SHP77 (cell line): ENCODE data around the gene MEGF6.
A peak's percentile ranks its signal among the peaks of the same experiment; 100 is the strongest.

Source experiments
- DNase-seq, 2 experiments: peaks; one replicate each; lab custom pipeline; 2025; lab: John Stamatoyannopoulos, UW

Gene MEGF6, protein sequence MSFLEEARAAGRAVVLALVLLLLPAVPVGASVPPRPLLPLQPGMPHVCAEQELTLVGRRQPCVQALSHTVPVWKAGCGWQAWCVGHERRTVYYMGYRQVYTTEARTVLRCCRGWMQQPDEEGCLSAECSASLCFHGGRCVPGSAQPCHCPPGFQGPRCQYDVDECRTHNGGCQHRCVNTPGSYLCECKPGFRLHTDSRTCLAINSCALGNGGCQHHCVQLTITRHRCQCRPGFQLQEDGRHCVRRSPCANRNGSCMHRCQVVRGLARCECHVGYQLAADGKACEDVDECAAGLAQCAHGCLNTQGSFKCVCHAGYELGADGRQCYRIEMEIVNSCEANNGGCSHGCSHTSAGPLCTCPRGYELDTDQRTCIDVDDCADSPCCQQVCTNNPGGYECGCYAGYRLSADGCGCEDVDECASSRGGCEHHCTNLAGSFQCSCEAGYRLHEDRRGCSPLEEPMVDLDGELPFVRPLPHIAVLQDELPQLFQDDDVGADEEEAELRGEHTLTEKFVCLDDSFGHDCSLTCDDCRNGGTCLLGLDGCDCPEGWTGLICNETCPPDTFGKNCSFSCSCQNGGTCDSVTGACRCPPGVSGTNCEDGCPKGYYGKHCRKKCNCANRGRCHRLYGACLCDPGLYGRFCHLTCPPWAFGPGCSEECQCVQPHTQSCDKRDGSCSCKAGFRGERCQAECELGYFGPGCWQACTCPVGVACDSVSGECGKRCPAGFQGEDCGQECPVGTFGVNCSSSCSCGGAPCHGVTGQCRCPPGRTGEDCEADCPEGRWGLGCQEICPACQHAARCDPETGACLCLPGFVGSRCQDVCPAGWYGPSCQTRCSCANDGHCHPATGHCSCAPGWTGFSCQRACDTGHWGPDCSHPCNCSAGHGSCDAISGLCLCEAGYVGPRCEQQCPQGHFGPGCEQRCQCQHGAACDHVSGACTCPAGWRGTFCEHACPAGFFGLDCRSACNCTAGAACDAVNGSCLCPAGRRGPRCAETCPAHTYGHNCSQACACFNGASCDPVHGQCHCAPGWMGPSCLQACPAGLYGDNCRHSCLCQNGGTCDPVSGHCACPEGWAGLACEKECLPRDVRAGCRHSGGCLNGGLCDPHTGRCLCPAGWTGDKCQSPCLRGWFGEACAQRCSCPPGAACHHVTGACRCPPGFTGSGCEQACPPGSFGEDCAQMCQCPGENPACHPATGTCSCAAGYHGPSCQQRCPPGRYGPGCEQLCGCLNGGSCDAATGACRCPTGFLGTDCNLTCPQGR (N-terminal part only)

DNA sequence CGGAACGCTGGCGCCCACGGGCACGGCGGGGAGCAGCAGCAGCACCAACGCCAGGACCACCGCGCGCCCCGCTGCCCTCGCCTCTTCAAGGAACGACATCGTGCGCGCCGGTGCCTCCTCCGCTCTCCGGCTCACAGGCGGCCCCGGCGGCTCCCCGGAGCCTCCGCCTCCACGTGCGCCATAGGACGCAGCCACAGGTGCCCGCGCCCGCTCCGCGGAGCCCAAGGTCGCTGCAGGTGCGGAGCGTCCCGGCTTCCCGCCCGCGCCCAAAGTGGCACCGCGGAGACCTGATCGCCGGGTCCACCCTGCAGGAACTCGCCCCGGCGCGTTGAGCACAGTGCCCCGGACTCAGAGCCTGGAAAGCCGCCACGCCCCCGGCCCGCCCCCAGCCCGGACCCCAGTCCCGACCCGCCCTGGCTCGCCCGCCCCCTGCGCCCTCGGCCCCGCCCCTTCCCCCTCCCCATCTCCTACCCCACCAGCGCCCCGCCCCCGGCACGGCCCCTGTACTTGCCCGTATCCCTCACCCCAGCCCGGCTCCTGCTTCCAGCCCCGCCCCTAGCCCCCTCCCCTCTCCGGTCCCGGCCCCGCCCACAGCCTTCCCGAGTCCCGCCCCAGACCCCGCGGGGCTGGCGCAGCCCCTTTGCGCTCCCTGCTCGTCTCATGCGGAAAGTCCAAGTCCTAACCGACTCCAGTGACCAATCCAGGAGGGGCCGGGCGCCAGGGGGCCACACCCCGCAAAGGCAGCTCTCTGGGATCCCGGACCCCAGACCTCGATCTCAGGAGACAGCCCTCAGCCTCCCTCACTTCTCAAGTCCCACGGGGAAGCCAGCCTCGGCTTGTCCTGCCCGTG, at the start of gene MEGF6:
Gene MEGF6 (minus strand): TSS at position 339 of the 850 bp plus-strand sequence. CDS start 240 bp downstream, at position 99.
- no peak for DNase-seq

DNA sequence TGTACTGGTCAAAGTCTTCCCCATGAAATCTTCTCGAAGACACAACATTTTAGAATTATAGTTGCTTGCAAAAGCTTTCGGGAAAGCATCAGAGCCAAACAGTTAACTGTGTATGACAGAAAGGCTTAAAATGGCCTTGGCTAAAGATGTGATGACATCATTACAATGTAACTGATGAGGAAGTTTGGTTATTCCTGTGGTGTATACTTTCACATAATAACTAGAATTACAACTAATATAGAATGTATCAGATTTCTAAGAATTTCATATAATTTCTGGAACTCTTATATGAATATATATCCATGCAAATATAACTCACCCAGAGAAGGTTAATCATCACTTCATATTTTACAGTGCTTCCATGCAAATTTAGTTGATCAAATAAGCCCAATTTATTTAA, 49.4 kb upstream of the MEGF6 start:
- no peak for DNase-seq

DNA sequence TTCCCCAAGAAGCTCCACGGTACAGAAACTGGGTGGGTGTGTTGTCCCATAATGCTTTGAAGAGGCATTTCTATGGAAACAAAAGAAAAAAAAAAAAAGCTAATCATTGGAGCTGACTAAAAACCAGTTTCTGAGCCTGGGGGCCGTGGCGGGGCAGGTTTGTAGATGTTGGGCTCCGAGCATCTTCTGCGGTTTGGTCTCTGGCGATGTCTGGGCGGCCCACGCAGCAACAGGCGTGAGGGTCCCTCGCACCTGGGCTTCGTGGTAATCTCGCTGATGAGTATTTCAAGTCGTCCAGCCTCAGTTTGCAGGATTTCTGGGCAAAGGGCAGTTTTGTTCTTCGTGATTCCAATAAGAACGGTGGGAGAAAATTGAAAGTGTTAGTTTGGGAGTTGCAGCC, 47.8 kb upstream of the MEGF6 start:
- no peak for DNase-seq

DNA sequence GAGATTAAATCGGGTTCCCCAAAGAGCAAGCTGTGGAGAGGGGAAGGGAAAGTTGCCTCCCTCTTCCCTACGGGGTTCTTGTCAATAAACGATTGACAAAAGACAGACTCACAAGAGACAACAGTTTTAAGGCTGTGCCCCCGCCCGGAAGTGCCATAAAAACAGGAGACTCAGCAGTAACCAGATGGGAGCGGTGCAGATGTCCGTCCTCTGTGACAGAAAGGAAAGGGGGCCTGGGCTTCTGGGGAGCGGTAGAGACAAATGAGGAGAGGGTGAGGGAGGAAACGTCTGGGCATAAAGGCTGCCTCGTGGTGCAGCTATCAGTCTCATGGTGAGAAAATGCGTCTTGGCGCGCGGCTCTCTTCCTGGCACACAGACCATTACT, 46.9 kb upstream of the MEGF6 start:
- no peak for DNase-seq

DNA sequence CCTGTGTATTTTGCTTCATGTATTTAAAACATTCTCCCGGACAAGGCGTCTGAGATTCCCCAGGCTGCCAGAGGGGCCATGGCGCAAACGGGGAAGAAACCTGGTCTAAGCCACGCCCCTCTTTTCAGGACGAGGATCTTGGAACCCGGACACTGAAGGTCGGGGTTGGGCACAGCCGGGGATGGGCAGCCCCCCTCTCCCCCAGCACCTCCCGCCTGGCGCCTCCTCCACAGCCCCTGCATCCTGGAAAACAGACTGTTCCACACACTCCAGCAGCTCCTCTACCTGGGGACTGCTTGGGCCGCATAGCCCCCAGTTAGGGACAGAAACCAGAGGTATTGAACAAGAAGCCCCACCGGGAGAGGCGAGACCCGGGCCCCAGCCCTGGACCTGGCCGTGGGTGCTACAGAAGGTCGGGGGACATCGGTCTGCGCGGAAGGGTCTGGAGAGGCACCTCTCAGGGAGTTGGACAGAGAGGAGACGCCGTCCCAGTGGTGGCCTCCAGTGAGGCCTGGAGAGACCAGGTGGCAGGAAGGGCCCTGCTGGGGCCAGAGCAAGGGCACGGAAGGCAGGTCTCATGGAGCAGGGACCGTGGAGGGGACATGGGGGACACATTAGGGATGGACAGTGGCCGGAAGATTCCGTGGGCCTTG, 46.4 kb upstream of the MEGF6 start:
- no peak for DNase-seq

DNA sequence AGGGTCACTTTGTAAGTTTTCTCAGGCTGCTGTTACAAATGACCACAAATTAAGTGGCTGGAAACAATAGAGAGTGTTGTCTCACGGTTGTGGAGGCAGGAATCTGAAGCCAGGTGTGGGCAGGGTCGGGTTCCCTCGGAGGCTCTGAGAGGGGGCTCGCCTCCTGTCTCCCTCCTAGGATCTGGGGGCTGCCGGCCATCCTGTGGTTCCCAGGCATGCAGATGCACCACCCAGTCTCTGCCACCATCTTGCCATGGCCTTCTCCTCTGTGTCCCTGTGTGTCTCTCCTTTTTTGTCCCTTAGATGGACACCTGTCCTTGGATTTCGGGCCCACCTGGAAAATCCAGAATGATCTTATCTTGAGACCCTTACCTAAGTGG, 45.8 kb upstream of the MEGF6 start:
- no peak for DNase-seq

DNA sequence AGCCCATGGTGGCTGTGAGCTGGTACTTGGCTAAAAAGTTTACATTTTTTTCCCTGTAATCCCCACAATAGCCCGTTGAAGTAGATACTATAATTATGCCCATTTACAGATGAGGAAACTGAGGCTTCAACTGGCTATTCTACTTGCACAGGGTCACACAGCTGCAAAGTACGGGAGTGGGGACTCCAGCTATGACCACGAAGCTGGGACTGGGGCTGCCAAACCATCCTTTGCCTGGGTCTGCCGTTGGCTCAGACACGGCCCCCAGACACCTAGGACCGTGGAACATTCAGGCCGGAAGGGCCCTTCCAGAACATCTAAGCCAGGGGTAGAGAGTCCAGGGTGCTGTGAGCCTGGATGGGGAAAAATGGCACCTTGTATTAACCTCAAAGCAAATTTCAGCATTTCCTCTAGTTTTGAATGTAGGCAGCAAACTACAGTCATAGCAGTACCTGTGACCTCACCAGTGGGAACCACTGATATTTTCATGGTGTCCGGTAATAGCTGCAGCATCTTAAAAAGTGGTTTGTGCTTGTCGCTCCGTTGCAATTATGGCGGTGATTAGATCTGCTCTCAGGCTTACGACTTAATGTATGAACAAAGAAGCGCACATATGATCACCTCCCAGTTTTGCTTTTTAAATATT, 45.3 kb upstream of the MEGF6 start:
- DNase-seq: no peak

DNA sequence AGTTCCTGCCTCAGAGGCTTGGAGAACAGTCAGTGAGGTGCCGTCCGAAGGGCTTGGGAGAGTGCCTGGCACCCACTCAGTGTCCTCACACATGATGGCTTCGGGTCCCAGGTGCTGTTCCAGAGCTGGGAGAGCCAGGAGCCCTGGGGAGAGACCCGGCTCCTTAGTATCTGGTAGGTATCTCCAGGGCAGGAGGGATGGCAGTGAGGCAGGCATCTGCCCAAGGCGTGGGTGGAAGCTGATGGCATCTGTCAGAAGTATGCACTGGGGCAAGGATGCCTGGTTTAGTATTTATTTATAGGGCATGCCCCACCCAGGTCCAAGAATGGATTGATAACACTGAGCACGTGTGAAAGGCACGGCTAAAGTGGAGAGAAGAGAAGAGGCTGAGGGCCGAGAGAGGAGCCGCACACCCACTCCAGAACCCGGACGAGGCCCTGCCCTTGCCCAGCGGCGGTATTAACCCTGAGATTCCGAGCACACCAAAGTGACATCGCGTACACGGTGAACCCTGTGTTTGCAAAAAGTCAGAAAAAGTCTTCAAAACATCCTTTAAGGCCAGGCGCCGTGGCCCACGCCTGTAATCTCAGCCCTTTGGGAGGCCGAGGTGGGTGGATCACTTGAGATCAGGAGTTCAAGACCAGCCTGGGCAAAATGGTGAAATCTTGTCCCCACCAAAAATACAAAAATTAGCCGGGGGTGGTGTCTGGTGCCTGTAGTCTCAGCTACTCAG, 43.4 kb upstream of the MEGF6 start:
- DNase-seq: no peak

DNA sequence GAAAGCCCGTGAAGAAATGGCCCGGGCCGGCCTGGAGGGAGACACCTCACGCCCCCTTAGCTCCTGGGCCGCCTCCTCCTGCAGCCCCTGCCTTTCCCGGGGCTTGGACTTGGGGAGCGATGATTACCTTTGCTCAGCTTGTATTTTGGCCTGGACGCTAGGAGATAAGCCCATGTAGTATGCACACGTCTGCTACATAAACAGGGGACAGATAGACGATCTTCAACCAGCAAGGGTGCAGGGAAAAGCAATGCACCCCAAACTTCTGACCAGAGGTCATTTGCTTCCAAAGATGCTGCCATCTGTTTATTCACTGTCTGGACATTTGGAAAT, 41.9 kb upstream of the MEGF6 start:
- DNase-seq: no peak

DNA sequence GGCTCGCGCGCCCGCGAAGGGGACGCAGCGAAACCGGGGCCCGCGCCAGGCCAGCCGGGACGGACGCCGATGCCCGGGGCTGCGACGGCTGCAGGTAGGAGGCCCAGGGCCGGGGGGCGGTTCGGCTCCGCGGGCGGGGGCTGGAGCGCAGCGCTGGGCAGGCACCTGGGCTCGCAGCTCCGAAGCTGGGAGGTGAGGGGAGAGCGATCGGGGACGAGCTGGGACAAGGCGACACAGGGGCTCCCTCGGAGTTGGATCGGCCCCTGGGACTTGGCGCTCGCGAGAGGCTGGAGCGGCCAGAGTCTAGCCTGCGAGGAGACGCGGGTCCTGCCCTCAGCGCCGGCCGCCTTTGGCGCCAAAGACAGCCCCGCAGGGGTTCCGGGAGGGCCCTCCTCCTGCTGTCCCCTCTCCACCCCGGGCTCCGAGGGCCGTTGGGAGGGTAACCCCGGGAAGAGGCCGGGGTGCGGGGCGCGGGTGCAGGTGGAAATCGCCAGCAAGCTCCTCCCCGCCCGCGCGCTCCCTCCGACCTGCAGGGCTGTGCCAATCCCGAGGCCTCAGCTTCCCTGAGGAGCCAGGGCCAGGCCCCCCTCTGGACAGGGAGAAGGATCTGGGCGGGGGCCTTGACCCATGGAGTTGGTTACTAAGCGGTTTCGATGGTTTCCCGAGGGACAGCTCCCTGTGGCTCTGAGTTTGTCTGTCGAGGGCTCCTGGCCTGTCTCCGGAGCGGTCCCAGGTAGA, 41.4 kb upstream of the MEGF6 start:
- peak in 1 of 2 experiments; percentile 37 for DNase-seq

DNA sequence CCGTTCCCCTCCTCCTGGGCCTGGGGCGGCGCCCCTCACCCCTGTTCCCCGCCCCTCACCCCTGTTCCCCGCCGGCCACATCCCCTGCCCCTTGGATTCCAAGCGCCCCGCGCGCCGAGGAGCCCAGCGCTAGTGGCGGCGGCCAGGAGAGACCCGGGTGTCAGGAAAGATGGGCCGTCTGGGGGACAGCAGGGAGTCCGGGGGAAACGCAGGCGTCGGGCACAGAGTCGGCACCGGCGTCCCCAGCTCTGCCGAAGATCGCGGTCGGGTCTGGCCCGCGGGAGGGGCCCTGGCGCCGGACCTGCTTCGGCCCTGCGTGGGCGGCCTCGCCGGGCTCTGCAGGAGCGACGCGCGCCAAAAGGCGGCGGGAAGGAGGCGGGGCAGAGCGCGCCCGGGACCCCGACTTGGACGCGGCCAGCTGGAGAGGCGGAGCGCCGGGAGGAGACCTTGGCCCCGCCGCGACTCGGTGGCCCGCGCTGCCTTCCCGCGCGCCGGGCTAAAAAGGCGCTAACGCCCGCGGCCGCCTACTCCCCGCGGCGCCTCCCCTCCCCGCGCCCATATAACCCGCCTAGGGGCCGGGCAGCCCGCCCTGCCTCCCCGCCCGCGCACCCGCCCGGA, 40.7 kb upstream of the MEGF6 start, which contains the start of gene TP73:
Gene TP73 (plus strand): TSS at position 587 of the 618 bp plus-strand sequence. CDS start 29,850 bp downstream, outside the sequence.
- DNase-seq: peak in 1 of 2 experiments; percentile 37

DNA sequence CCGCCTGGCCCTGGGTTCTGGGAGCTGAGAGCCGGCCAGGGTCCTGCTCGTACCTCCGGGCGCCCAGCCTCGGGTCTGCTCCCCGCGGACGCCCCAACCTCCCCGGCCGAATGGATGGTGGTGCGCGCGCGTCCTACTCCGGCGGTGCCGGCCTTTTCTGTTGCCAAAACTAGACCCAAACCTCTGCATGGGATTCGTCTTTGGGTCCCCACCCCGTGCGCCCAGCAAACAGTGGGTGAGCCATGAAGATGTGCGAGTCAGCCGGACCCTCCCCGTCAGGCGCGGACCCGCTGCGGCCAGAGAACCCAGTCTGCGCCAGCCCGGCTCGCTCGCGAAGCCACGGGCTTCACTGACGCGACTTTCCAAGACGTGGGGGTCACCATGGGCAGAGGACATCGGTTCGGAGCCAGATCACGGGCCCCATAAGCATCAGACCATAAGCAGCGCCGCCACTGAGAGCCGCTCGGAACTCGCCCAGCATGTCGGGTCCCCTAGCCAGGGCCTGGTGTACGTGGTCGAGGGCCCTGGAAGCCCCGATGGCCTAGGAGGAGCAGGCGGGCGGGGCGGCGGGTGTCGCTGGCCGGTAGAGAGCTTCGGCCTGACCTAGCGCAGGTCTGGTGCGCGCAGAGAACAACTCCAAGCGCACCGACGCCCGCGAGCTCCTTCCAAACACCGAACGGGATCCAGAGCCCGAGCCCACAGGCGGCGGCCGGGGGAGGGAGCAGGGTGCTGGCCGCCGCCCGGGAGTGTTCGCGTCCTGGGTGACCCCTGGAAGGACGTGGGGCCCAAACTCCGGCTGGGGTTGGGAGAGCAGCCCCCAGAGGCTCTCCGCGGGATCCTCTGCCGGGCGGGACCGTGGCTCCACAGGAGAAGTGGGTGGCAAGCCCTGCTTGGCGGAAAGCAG, 40.0 kb upstream of the MEGF6 start:
- DNase-seq: no peak

DNA sequence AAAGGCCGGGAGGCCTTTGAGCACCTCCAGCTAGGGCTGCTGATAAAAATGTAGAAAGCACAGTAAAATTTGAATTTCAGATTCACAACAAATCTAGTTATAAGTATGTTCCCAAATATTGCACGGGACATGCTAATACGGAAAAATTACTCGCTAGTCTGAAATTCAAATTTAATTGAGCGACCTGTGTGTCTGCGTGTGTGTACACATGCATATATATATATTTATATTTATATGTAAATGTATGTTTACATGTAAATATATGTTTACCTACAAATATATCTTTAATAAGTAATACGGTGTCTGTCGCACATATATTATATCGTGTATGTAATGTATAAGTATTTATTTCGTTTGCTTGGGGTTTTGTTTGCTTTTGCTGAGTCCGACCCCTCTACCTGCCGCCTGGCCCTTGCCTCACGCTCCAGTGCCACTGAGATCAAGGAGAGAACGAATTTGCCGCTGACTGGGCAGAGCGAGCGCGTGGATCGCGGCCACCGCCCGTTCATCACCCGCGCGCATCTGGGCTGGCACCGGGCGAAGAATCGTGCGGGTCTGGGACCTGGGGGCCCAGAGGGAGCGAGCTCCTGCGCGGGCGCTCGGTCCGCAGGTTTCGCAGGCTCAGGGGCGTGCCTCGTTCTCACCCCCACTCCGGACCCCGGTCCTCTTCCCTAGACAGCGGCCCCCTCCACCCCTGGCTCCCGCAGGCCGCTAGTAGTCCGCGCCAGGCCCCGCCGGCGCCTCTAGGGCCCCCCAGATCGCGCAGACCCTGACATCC, 39.1 kb upstream of the MEGF6 start:
- DNase-seq: no peak

DNA sequence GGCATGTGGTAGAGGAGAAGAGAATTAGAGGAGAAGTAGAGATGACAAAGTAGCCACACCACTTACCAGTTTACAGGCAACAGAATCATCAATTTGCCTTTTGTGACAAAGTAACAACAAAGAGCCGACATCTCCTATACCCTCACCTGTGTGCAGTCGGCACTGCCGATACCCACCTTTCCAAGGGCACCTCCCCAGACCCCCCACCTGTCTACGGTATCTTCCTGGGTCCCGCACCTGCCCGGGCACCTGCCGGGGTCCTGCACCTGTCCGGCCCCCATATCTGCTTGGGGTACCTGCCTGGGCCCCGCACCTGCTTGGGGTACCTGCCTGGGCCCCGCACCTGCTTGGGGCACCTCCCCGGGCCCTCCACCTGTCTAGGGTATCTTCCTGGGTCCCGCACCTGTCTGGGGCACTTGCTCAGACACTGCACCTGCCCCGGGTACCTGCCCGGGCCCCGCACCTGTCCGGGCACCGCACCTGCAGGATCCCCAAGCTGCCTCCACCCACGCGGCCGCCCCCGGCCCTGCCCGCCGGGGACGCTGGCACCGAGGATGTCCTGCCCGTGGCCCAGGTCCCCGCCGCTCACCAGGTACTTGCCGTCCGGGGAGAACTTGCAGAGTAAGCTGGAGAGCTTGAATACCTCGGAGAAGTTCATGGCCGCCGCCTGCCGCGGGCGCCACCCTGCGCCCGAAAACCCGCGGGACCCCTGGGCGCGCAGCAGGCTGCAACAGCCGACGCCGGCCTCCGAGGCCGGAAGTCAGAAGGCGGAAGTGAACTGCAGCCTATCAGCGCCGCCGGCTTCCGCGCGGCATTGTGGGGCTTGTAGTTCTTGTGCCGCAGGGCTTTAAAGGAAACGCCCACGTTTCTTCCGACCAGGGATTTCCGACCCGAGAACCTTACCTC, 38.3 kb upstream of the MEGF6 start, which contains the start of gene WRAP73:
Gene WRAP73 (minus strand): TSS at position 762 of the 906 bp plus-strand sequence. CDS start 104 bp downstream, at position 658.
- peak; percentile 82 to 93 for DNase-seq

DNA sequence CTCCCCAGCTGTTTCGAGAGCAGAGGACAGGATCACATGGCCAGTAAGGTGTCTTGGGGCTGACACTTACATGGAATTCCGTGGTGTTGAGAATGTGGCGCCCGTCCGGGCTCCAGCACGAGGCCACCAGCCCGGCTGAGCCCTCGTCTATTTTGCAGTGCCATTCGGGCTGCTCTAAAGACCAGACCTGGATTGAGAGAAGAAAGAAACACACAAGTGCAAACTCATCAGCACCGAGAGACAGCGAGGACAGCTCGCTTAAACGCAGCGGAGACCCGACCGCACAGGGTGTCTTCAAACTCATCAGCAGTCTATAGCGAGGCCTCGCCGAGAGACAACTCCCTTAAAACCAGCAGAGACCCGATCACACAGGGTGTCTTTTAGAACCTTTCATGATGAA, 35.3 kb upstream of the MEGF6 start:
- no peak for DNase-seq
